Fibroblast of the aortic adventitia (primary cell): ENCODE data around the gene FAM83F. TPM values are rescaled to one million over a fixed set of nuclear protein-coding genes. Genes with fewer than 3 reads are reported as not detected.
"Not testable (repeated sequence)": the region's sequence is repeated elsewhere in the genome, so short reads cannot be mapped to it uniquely, and the experiment has no call there.

Source experiments
- DNase-seq: peaks from one replicate; pipeline ENCODE4 v3.0.0-alpha.2; 2010; ENCODE audit warnings: low read depth
- H3K4me3 ChIP-seq: 2 replicates; pipeline ENCODE4 v1.5.1; 2011; ENCODE audit warnings: low read depth, mild to moderate bottlenecking, control low read depth, low read length, moderate library complexity
- total RNA-seq: library from RNA; depleted of rRNA; stranded (reverse); fragments of >200 nt; gene quantifications from 2 replicates; pipeline ENCODE4 v1.2.3, GENCODE V29; 2012; ENCODE audit warnings: low replicate concordance
- TF ChIP-seq, protein P1 (sequence below): IDR thresholded peaks from 2 replicates; pipeline ENCODE4 v1.5.1; 2011; ENCODE audit warnings: mild to moderate bottlenecking, low read length, control low read depth, inconsistent platforms; ENCODE audit not compliant: insufficient read depth

FAM83F gene
- total RNA-seq, 1 donor, result not detected

GRCh38 chr22:39988386-39989114 lies 6.2 kb upstream of the FAM83F start:
- TF ChIP-seq, protein P1, sequence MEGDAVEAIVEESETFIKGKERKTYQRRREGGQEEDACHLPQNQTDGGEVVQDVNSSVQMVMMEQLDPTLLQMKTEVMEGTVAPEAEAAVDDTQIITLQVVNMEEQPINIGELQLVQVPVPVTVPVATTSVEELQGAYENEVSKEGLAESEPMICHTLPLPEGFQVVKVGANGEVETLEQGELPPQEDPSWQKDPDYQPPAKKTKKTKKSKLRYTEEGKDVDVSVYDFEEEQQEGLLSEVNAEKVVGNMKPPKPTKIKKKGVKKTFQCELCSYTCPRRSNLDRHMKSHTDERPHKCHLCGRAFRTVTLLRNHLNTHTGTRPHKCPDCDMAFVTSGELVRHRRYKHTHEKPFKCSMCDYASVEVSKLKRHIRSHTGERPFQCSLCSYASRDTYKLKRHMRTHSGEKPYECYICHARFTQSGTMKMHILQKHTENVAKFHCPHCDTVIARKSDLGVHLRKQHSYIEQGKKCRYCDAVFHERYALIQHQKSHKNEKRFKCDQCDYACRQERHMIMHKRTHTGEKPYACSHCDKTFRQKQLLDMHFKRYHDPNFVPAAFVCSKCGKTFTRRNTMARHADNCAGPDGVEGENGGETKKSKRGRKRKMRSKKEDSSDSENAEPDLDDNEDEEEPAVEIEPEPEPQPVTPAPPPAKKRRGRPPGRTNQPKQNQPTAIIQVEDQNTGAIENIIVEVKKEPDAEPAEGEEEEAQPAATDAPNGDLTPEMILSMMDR, result no peak
- H3K4me3 ChIP-seq, result no peak overlapping the region
- no peak for DNase-seq

- TF ChIP-seq, protein P1, result no peak
- H3K4me3 ChIP-seq, result no peak overlapping the region
- no peak for DNase-seq
These were observed 5.1 kb upstream of the FAM83F start for GRCh38 chr22:39989633-39990032.

GRCh38 chr22:39990686-39991085 lies 4.1 kb upstream of the FAM83F start:
- TF ChIP-seq, protein P1, result no peak
- H3K4me3 ChIP-seq, result no peak overlapping the region
- no peak for DNase-seq

GRCh38 chr22:39991159-39991860 lies 3.4 kb upstream of the FAM83F start:
- TF ChIP-seq, protein P1, result no peak
- H3K4me3 ChIP-seq, result no peak overlapping the region
- no peak for DNase-seq

DNA sequence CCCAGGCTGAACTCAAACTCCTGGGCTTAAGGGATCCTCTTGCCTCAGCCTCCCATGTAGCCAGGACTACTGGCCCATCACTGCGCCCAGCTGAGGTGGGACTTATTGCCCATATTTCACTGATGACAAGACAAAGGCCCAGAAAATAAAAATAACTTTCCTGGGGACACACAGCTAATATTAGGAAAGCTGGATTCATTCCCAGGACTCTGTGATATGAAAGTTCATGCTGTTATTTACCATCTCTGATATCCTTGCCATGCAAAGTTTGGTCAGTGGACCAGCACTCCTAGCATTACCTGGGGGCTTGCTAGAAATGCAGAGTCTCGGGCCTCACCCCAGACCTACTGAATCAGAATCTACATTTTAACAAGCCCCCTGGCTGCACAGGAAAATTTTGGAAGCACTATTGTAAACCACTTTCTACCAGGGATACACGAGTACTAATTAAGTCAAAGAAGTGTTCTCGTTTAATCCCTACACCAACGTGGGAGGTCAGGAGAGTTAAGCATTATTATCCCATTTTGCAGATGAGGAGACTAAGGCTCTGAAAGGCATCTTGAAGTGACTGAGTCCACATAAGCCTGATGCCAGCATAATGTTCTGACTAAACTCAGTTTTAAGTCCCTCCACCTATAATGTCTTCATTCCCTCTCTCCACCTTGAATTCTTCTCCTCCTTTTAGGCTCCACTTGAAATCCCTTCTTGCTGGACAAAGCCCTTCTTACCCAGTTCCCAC lies 2.5 kb upstream of the FAM83F start:
- TF ChIP-seq, protein P1, result no peak
- DNase-seq, result no peak
- no peak overlapping the region for H3K4me3 ChIP-seq

DNA sequence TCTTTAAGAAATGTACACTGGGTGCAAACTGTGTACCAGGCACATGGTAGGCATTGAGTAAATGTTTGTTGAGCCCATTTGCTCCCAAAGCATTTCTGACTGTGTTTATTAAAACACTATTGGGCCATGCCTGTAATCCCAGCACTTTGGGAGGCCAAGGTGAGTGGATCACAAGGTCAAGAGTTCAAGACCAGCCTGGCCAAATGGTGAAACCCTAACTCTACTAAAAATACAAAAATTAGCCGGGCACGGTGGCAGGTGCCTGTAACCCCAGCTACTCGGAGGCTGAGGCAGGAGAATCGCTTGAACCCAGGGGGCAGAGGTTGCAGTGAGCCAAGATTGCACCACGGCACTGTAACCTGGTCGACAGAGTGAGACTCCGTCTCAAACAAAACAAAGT lies 1.9 kb upstream of the FAM83F start:
- not testable (repeated sequence) for H3K4me3 ChIP-seq, DNase-seq

GRCh38 chr22:39994041-39994565 lies 651 bp upstream of the FAM83F start:
- TF ChIP-seq, protein P1, result no peak
- no peak for DNase-seq
- H3K4me3 ChIP-seq, result no peak overlapping the region
